ENCODE results near the gene MRTFB.
"Not testable (repeated sequence)": the region's sequence is repeated elsewhere in the genome, so short reads cannot be mapped to it uniquely, and the experiment has no call there.

Gene MRTFB

GRCh38 chr16:14109077-14109775 is 38.1 kb downstream of the MRTFB start:
- no peak for DNase-seq

GRCh38 chr16:14109782-14110727 is 38.9 kb downstream of the MRTFB start:
- no peak for DNase-seq

- DNase-seq: no peak
Measured at GRCh38 chr16:14110728-14111251, 39.7 kb downstream of the MRTFB start.

GRCh38 chr16:14111713-14112538 is 40.8 kb downstream of the MRTFB start:
- DNase-seq: no peak

- DNase-seq: no peak
Measured at GRCh38 chr16:14112539-14112856, 41.4 kb downstream of the MRTFB start.

GRCh38 chr16:14113344-14113743 is 42.2 kb downstream of the MRTFB start:
- DNase-seq: no peak

- DNase-seq: no peak
Measured at GRCh38 chr16:14117051-14117450, 45.9 kb downstream of the MRTFB start.

- DNase-seq: no peak
Measured at GRCh38 chr16:14119799-14120198, 48.7 kb downstream of the MRTFB start.

- DNase-seq: no peak
Measured at GRCh38 chr16:14120335-14120734, 49.2 kb downstream of the MRTFB start.

- no peak for DNase-seq
Measured at GRCh38 chr16:14121142-14121541, 50.0 kb downstream of the MRTFB start.

- DNase-seq: no peak
Measured at GRCh38 chr16:14121872-14122271, 50.8 kb downstream of the MRTFB start.

- DNase-seq: not testable (repeated sequence)
Measured at GRCh38 chr16:14122430-14122829, 51.3 kb downstream of the MRTFB start.

- DNase-seq: no peak
Measured at GRCh38 chr16:14125000-14125681, 54.0 kb downstream of the MRTFB start.

- no peak for DNase-seq
Measured at GRCh38 chr16:14125708-14126107, 54.6 kb downstream of the MRTFB start.

- DNase-seq: no peak
Measured at GRCh38 chr16:14128097-14128496, 57.0 kb downstream of the MRTFB start.

- no peak for DNase-seq
Measured at GRCh38 chr16:14129502-14129901, 58.4 kb downstream of the MRTFB start.

- DNase-seq: no peak
Measured at GRCh38 chr16:14131774-14132695, 60.9 kb downstream of the MRTFB start.

GRCh38 chr16:14132696-14133048 is 61.6 kb downstream of the MRTFB start:
- no peak for DNase-seq

- DNase-seq: no peak
Measured at GRCh38 chr16:14133907-14134306, 62.8 kb downstream of the MRTFB start.

- DNase-seq: no peak
Measured at GRCh38 chr16:14135704-14136103, 64.6 kb downstream of the MRTFB start.

- DNase-seq: no peak
Measured at GRCh38 chr16:14139872-14140271, 68.8 kb downstream of the MRTFB start.
